Fibroblast of upper back skin (primary cell): ENCODE results near the gene PCDHB3.
"Not testable (repeated sequence)": the region's sequence is repeated elsewhere in the genome, so short reads cannot be mapped to it uniquely, and the experiment has no call there.

Experiments used
- DNase-seq: peaks from one replicate; pipeline ENCODE4 v3.0.0-alpha.2; 2013

The PCDHB3 gene

GRCh38 chr5:141137346-141137745 lies 37.1 kb downstream of the PCDHB3 start:
- DNase-seq, result not testable (repeated sequence)

DNA sequence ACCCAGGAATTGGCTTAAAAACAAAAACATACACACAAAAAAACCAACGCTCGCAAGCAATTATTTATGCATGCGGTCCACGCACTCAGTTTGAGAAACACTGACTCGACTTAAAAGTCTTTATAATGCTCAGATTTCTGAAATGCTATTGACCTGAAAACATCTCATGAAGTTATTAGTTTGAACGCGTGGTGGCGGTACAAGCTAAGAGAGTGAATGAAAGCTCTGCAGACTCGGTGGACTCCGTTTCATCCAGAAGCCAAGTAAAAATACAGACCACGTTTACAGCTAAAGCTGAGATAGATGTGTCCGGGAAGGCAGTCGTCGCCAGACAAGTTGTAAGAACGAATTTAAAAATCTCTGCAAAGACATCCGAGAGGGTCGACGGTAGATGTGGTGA lies 49.5 kb downstream of the PCDHB3 start, which contains the start of gene PCDHB6:
TSS of gene PCDHB6 (plus strand) at position 246 of the 400 bp plus-strand sequence. CDS start 201 bp downstream, outside the sequence.
- no peak for DNase-seq

GRCh38 chr5:141150224-141150992 lies 50.1 kb downstream of the PCDHB3 start:
- no peak for DNase-seq

DNA sequence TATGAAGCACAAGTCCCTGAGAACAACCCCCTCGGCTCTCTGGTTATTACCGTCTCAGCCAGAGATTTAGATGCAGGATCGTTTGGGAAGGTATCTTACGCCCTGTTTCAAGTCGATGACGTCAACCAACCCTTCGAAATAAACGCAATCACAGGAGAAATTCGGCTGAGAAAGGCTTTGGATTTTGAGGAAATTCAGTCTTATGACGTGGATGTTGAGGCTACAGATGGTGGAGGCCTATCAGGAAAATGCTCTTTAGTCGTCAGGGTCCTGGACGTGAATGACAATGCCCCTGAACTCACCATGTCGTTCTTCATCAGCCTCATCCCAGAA lies 50.7 kb downstream of the PCDHB3 start:
- DNase-seq, result no peak

DNA sequence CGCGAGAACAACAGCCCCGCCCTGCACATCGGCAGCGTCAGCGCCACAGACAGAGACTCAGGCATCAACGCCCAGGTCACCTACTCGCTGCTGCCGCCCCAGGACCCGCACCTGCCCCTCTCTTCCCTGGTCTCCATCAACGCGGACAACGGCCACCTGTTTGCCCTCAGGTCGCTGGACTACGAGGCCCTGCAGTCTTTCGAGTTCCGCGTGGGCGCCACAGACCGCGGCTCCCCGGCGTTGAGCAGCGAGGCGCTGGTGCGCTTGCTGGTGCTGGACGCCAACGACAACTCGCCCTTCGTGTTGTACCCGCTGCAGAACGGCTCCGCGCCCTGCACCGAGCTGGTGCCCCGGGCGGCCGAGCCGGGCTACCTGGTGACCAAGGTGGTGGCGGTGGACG lies 51.4 kb downstream of the PCDHB3 start:
- not testable (repeated sequence) for DNase-seq

- not testable (repeated sequence) for DNase-seq
Measured at GRCh38 chr5:141152096-141152495, 51.8 kb downstream of the PCDHB3 start.
